ENCODE measurements around the gene NSMCE3.

DNA sequence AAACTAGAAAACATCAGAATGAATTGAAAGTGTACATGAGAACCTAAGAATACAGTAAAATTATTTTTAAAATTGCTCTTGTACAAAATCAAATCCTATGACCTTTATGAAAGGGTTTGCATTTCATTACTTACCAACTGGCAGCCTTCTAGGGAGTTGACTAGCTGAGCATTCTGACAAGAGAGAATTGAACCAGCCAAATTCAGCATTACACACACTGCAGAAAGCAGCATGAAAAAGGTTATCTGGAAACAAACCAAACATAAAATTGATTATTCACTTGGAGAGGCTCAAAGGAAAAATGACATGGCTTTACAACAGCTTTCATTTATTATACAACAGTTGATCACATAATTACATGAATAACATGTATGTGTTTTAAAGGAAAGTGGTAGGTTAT, 17.4 kb downstream of the NSMCE3 start:
- TF ChIP-seq ZFP3 (CRISPR knock-in tag; IDR thresholded peaks at IDR 0.05): no peak
- TF ChIP-seq, protein P1, sequence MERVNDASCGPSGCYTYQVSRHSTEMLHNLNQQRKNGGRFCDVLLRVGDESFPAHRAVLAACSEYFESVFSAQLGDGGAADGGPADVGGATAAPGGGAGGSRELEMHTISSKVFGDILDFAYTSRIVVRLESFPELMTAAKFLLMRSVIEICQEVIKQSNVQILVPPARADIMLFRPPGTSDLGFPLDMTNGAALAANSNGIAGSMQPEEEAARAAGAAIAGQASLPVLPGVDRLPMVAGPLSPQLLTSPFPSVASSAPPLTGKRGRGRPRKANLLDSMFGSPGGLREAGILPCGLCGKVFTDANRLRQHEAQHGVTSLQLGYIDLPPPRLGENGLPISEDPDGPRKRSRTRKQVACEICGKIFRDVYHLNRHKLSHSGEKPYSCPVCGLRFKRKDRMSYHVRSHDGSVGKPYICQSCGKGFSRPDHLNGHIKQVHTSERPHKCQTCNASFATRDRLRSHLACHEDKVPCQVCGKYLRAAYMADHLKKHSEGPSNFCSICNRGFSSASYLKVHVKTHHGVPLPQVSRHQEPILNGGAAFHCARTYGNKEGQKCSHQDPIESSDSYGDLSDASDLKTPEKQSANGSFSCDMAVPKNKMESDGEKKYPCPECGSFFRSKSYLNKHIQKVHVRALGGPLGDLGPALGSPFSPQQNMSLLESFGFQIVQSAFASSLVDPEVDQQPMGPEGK (CRISPR knock-in tag; IDR thresholded peaks at IDR 0.05; ENCODE audit: borderline replicate concordance): no peak
- no peak for TF ChIP-seq ISL1 (CRISPR knock-in tag; IDR thresholded peaks at IDR 0.05)
- no peak for TF ChIP-seq TOX (CRISPR knock-in tag; IDR thresholded peaks at IDR 0.05; ENCODE audit: borderline replicate concordance)
- no peak for TF ChIP-seq RARB (CRISPR knock-in tag; IDR thresholded peaks at IDR 0.05)
- TF ChIP-seq CSDC2 (CRISPR knock-in tag; IDR thresholded peaks at IDR 0.05): no peak
- TF ChIP-seq BACH2 (CRISPR knock-in tag; IDR thresholded peaks at IDR 0.05; ENCODE audit: borderline replicate concordance): no peak
- TF ChIP-seq, protein P2, sequence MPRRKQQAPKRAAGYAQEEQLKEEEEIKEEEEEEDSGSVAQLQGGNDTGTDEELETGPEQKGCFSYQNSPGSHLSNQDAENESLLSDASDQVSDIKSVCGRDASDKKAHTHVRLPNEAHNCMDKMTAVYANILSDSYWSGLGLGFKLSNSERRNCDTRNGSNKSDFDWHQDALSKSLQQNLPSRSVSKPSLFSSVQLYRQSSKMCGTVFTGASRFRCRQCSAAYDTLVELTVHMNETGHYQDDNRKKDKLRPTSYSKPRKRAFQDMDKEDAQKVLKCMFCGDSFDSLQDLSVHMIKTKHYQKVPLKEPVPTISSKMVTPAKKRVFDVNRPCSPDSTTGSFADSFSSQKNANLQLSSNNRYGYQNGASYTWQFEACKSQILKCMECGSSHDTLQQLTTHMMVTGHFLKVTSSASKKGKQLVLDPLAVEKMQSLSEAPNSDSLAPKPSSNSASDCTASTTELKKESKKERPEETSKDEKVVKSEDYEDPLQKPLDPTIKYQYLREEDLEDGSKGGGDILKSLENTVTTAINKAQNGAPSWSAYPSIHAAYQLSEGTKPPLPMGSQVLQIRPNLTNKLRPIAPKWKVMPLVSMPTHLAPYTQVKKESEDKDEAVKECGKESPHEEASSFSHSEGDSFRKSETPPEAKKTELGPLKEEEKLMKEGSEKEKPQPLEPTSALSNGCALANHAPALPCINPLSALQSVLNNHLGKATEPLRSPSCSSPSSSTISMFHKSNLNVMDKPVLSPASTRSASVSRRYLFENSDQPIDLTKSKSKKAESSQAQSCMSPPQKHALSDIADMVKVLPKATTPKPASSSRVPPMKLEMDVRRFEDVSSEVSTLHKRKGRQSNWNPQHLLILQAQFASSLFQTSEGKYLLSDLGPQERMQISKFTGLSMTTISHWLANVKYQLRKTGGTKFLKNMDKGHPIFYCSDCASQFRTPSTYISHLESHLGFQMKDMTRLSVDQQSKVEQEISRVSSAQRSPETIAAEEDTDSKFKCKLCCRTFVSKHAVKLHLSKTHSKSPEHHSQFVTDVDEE (CRISPR knock-in tag; IDR thresholded peaks at IDR 0.05): no peak
- no peak for TF ChIP-seq ESRRG (CRISPR knock-in tag; IDR thresholded peaks at IDR 0.05)
- TF ChIP-seq OSR1 (CRISPR knock-in tag; IDR thresholded peaks at IDR 0.05): no peak
- TF ChIP-seq, protein P3, sequence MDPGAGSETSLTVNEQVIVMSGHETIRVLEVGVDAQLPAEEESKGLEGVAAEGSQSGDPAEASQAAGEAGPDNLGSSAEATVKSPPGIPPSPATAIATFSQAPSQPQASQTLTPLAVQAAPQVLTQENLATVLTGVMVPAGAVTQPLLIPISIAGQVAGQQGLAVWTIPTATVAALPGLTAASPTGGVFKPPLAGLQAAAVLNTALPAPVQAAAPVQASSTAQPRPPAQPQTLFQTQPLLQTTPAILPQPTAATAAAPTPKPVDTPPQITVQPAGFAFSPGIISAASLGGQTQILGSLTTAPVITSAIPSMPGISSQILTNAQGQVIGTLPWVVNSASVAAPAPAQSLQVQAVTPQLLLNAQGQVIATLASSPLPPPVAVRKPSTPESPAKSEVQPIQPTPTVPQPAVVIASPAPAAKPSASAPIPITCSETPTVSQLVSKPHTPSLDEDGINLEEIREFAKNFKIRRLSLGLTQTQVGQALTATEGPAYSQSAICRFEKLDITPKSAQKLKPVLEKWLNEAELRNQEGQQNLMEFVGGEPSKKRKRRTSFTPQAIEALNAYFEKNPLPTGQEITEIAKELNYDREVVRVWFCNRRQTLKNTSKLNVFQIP (CRISPR knock-in tag; IDR thresholded peaks at IDR 0.05; ENCODE audit: borderline replicate concordance, low read depth): no peak

Data from SK-N-SH treated with all-trans-retinoic acid at 6 μM for 48 hours (cell line).